CD14-positive monocyte (primary cell): ENCODE results near the gene BEST4. TPM values are rescaled to one million over a fixed set of nuclear protein-coding genes. Genes with fewer than 3 reads are reported as not detected.
"Not testable (repeated sequence)": the region's sequence is repeated elsewhere in the genome, so short reads cannot be mapped to it uniquely, and the experiment has no call there.

Experiments
- DNase-seq, 3 donors: peaks; one replicate each; pipeline ENCODE4 v3.0.0-alpha.2; 2011 to 2022
- H2AFZ ChIP-seq: 2 replicates; pipeline ENCODE4 v1.6.0; 2012; ENCODE audit warnings: mild to moderate bottlenecking, low read depth, low read length, inconsistent platforms; ENCODE audit not compliant: insufficient read depth, poor library complexity, severe bottlenecking
- H3K27ac ChIP-seq, 2 donors: 1 replicate in 1 of 2; 2 replicates in 1 of 2; pipeline ENCODE4 v1.5.1; 2012 to 2013; ENCODE audit warnings: low read length in 2 of 2, control low read depth in 1 of 2, inconsistent platforms in 1 of 2, low read depth in 1 of 2, mild to moderate bottlenecking in 1 of 2
- H3K27me3 ChIP-seq, 2 donors: one replicate each; pipeline versions ENCODE4 v1.6.0 to v1.6.1; 2011 to 2013; ENCODE audit warnings: low read length in 2 of 2; ENCODE audit not compliant: control insufficient read depth in 2 of 2, insufficient read depth in 2 of 2
- H3K36me3 ChIP-seq, 2 donors: replicated peaks in 1 of 2; 1 replicate in 1 of 2; 2 replicates in 1 of 2; pipeline versions ENCODE4 v1.5.1 to v1.6.1; 2012 to 2013; ENCODE audit warnings: low read length in 2 of 2, control low read depth in 1 of 2, inconsistent platforms in 1 of 2, mild to moderate bottlenecking in 1 of 2; ENCODE audit not compliant: insufficient read depth in 2 of 2, control insufficient read depth in 1 of 2
- H3K4me1 ChIP-seq, 2 donors: 1 replicate in 1 of 2; 2 replicates in 1 of 2; pipeline versions ENCODE4 v1.5.1 to v1.6.1; 2012 to 2013; ENCODE audit warnings: low read length in 2 of 2, control low read depth in 1 of 2, inconsistent platforms in 1 of 2, mild to moderate bottlenecking in 1 of 2, moderate library complexity in 1 of 2; ENCODE audit not compliant: insufficient read depth in 2 of 2, control insufficient read depth in 1 of 2
- H3K4me2 ChIP-seq: replicated peaks from 2 replicates; pipeline ENCODE3; 2012; ENCODE audit warnings: low read length, moderate library complexity, mild to moderate bottlenecking; ENCODE audit not compliant: poor library complexity, severe bottlenecking; ENCODE audit errors: extremely low read depth
- H3K4me3 ChIP-seq, 3 experiments: fragments of 200-600 bp in 1 of 3; sonication (generic) in 1 of 3; replicated peaks in 1 of 3; 1 replicate in 2 of 3; 2 replicates in 1 of 3; pipeline ENCODE4 v1.5.1; 2011 to 2013; ENCODE audit warnings: low read length in 3 of 3, mild to moderate bottlenecking in 3 of 3, control low read depth in 2 of 3, low read depth in 2 of 3, inconsistent platforms in 1 of 3, moderate library complexity in 1 of 3
- H3K79me2 ChIP-seq: 2 replicates; pipeline ENCODE4 v1.6.0; 2012; ENCODE audit warnings: mild to moderate bottlenecking, control low read depth, inconsistent platforms, low read length, moderate library complexity; ENCODE audit not compliant: insufficient read depth
- H3K9ac ChIP-seq: 2 replicates; pipeline ENCODE4 v1.6.0; 2017; ENCODE audit warnings: low read length, mild to moderate bottlenecking; ENCODE audit not compliant: insufficient read depth, poor library complexity, severe bottlenecking
- H3K9me3 ChIP-seq, 2 donors: replicated peaks in 1 of 2; 1 replicate in 1 of 2; 2 replicates in 1 of 2; pipeline versions ENCODE4 v1.5.1 to v1.6.1; 2012 to 2013; ENCODE audit warnings: low read length in 2 of 2, control low read depth in 1 of 2; ENCODE audit not compliant: control insufficient read depth in 1 of 2, insufficient read depth in 1 of 2
- H4K20me1 ChIP-seq: 2 replicates; pipeline ENCODE4 v1.6.0; 2012; ENCODE audit warnings: mild to moderate bottlenecking, low read length, control low read depth, moderate library complexity; ENCODE audit not compliant: insufficient read depth
- H3K27ac Mint-ChIP-seq, 7 donors: one replicate each; pipeline ENCODE4 v1.8.0; 2020; ENCODE audit warnings: mild to moderate bottlenecking in 7 of 7, mixed read lengths in 7 of 7, moderate library complexity in 6 of 7, inconsistent platforms in 2 of 7
- H3K27me3 Mint-ChIP-seq, 3 donors: one replicate each; pipeline ENCODE4 v1.8.0; 2021 to 2022; ENCODE audit warnings: low read depth in 3 of 3, mild to moderate bottlenecking in 3 of 3, mixed read lengths in 3 of 3, moderate library complexity in 3 of 3, inconsistent platforms in 1 of 3
- H3K36me3 Mint-ChIP-seq, 2 donors: one replicate each; pipeline ENCODE4 v1.8.0; 2020; ENCODE audit warnings: mixed read lengths in 2 of 2, inconsistent platforms in 1 of 2, mild to moderate bottlenecking in 1 of 2
- H3K4me1 Mint-ChIP-seq: one replicate; pipeline ENCODE4 v1.8.0; 2020; ENCODE audit warnings: mild to moderate bottlenecking, mixed read lengths
- H3K4me3 Mint-ChIP-seq, 2 donors: one replicate each; pipeline ENCODE4 v1.8.0; 2020; ENCODE audit warnings: mild to moderate bottlenecking in 2 of 2, mixed read lengths in 2 of 2, moderate library complexity in 1 of 2
- H3K9me3 Mint-ChIP-seq, 7 donors: one replicate each; pipeline ENCODE4 v1.8.0; 2020 to 2022; ENCODE audit warnings: mixed read lengths in 7 of 7, mild to moderate bottlenecking in 6 of 7, moderate library complexity in 6 of 7, inconsistent platforms in 2 of 7
- WGBS: methylation state at CpG from one replicate; pipeline ENCODE4 v1.1.5; 2013; ENCODE audit warnings: missing lambda C conversion rate; ENCODE audit not compliant: insufficient coverage; 5-methylcytosine and 5-hydroxymethylcytosine counted together
- intact Hi-C, 2 donors: fragments of 100-400 bp; cut with micrococcal nuclease; formaldehyde crosslinking; loops; one replicate each; pipeline versions ENCODE4 v1.15.0 to v1.15.1; 2023
- polyA plus RNA-seq, 3 donors: library from polyadenylated mRNA; depleted of rRNA in 1 of 3; unstranded in 2 of 3; stranded (reverse) in 1 of 3; fragments of 300-500 nt in 2 of 3; fragments of >200 nt in 1 of 3; fragmentation: Illumina TruSeq in 2 of 3; gene quantifications; 1 replicate in 2 of 3; 2 replicates in 1 of 3; pipeline ENCODE4 v1.2.3, GENCODE V29; 2012 to 2021
- TF ChIP-seq, protein P1 (sequence below): fragments of 200-600 bp; IDR thresholded peaks from one replicate; pipeline ENCODE4 v1.8.0; 2022; ENCODE audit warnings: antibody characterized with exemption, mild to moderate bottlenecking

Gene BEST4
- polyA plus RNA-seq, 3 donors = 0.19 TPM; not detected in 2

DNA sequence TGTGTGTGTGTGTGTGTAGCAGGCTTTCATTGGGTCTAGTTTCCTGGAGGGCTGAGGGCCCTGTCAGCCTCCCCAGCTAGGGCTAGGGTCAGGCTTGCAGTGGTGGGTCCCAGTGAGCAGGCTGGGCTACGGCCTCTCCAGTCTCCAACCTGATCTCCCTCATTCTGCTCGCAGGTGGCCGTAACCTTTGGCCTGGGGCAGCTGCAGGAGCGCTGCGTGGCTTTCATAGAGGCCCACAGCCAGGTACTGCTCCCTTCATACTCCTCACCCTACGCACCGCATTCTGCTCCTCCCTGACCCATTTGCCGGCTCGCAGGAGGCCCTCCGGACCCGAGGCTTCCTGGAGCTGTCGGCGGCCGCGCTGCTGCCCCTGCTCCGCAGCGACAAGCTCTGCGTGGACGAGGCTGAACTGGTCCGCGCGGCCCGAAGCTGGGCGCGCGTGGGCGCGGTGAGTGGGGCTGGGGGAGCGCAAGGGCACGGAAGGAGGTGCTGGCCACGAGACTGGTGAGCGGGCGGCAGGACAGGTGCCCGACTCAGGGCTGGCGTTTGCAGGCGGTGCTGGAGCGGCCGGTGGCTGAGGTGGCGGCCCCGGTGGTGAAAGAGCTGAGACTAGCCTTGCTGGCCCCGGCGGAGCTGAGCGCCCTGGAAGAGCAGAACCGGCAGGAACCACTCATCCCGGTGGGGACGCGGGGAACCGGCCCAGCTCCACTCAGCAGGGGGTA is 25.0 kb upstream of the BEST4 start:
- H3K9me3 Mint-ChIP-seq = no peaks in the 10 kb centered on the region
- peaks cover 0 to 1% (median 0%) of the 10 kb centered on the region in 3 donors for H3K27me3 Mint-ChIP-seq
- WGBS = 76% methylated on average over 48 of the region's 48 CpGs
- H3K4me3 ChIP-seq = peak overlapping the region; percentile 44 to 74 (median 52)
- no peaks in the 10 kb centered on the region for H3K27me3 ChIP-seq
- intact Hi-C loops = no loop called here
- TF ChIP-seq, protein P1, sequence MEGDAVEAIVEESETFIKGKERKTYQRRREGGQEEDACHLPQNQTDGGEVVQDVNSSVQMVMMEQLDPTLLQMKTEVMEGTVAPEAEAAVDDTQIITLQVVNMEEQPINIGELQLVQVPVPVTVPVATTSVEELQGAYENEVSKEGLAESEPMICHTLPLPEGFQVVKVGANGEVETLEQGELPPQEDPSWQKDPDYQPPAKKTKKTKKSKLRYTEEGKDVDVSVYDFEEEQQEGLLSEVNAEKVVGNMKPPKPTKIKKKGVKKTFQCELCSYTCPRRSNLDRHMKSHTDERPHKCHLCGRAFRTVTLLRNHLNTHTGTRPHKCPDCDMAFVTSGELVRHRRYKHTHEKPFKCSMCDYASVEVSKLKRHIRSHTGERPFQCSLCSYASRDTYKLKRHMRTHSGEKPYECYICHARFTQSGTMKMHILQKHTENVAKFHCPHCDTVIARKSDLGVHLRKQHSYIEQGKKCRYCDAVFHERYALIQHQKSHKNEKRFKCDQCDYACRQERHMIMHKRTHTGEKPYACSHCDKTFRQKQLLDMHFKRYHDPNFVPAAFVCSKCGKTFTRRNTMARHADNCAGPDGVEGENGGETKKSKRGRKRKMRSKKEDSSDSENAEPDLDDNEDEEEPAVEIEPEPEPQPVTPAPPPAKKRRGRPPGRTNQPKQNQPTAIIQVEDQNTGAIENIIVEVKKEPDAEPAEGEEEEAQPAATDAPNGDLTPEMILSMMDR = no peak
- peaks cover 69 to 75% of the 10 kb centered on the region in 2 donors for H3K4me1 ChIP-seq
- H2AFZ ChIP-seq = peak overlapping the region; percentile 61
- H3K27ac Mint-ChIP-seq = peak overlapping the region in 4 of 7 donors; percentile 46 to 100 (median 86)
- H3K36me3 Mint-ChIP-seq = peaks cover 12 to 17% of the 10 kb centered on the region in 2 donors
- no peaks in the 10 kb centered on the region for H4K20me1 ChIP-seq
- no peaks in the 10 kb centered on the region for H3K9me3 ChIP-seq
- H3K4me1 Mint-ChIP-seq = peaks cover 79% of the 10 kb centered on the region
- H3K4me2 ChIP-seq = peak overlapping the region; percentile 77
- H3K27ac ChIP-seq = peak overlapping the region in 1 of 2 donors; percentile 85
- peak in 1 of 3 donors; percentile 13 for DNase-seq
- peak overlapping the region; percentile 63 to 82 for H3K4me3 Mint-ChIP-seq
- H3K9ac ChIP-seq = peak overlapping the region; percentile 66
- H3K79me2 ChIP-seq = no peaks in the 10 kb centered on the region
- H3K36me3 ChIP-seq = no peaks in the 10 kb centered on the region

DNA sequence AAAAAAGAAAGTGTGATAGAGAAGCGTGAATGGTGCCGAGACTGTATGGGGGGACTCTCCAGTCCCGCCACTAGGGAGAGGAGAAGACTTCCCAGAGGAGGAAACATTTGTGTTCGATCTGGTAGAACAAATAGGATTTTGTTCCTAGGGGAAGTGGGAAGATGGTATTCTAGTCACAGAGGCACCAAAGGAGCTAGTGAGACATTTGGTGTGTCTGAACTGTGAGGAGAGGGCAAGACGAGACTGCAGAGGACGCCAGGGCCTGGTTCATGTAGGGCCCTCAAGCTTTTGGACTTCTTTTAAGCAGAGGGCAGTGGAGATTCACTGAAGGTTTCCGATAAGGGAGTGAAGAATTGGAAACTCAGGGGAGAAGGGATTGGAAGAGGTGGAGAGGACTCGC is 23.3 kb upstream of the BEST4 start:
- Mint-ChIP-seq H3K36me3 (peaks cover 19 to 24% of the 10 kb centered on the region in 2 donors), H3K27me3 (peaks cover 0 to 3% (median 1%) of the 10 kb centered on the region in 3 donors), H3K9me3 (no peaks in the 10 kb centered on the region), H3K4me3 (no peak overlapping the region), H3K4me1 (peaks cover 87% of the 10 kb centered on the region), H3K27ac (peak overlapping the region; percentile 70 to 100 (median 100))
- TF ChIP-seq, protein P1 = no peak
- 86% methylated on average over 8 of the region's 8 CpGs for WGBS
- no peaks in the 10 kb centered on the region for H4K20me1 ChIP-seq
- DNase-seq = no peak
- no peak overlapping the region for H3K4me3 ChIP-seq
- H3K4me2 ChIP-seq = no peak overlapping the region
- intact Hi-C loops = no loop called here
- H2AFZ ChIP-seq = no peak overlapping the region
- no peaks in the 10 kb centered on the region for H3K79me2 ChIP-seq
- no peaks in the 10 kb centered on the region for H3K27me3 ChIP-seq
- H3K36me3 ChIP-seq = peaks cover 0 to 4% of the 10 kb centered on the region in 2 donors
- peak overlapping the region in 1 of 2 donors; percentile 99 for H3K27ac ChIP-seq
- H3K9ac ChIP-seq = no peak overlapping the region
- no peaks in the 10 kb centered on the region for H3K9me3 ChIP-seq
- H3K4me1 ChIP-seq = peaks cover 84 to 88% of the 10 kb centered on the region in 2 donors

DNA sequence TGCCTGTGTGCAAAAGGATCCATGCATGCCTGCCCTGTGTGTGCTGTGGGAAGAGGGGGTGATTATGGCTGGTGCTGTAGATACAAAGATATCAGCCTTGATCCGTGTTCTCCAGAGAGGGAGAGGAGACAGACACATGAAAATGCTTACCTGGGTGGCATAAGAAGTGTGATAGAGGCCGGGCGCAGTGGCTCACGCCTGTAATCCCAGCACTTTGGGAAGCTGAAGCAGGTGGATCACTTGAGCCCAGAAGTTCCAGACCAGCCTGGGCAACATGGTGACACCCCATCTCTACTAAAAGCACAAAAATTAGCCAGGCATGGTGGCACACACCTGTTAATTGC is 22.8 kb upstream of the BEST4 start:
- H2AFZ ChIP-seq, intact Hi-C loops, H3K27me3 ChIP-seq, H3K9me3 ChIP-seq, DNase-seq, H3K27me3 Mint-ChIP-seq, H3K9me3 Mint-ChIP-seq, H3K36me3 ChIP-seq, H4K20me1 ChIP-seq, H3K79me2 ChIP-seq: not testable (repeated sequence)
- Histone ChIP-seq H3K4me2 (peak overlapping the region; percentile 25), H3K9ac (peak overlapping the region; percentile 83), H3K4me3 (peak overlapping the region in 1 of 3 experiments; percentile 29), H3K4me1 (peaks cover 88 to 93% of the 10 kb centered on the region in 2 donors), H3K27ac (peak overlapping the region; percentile 99 to 100)
- Mint-ChIP-seq H3K4me3 (peak overlapping the region in 1 of 2 donors; percentile 57), H3K36me3 (peaks cover 21 to 24% of the 10 kb centered on the region in 2 donors), H3K27ac (peak overlapping the region; percentile 100), H3K4me1 (peaks cover 85% of the 10 kb centered on the region)
- WGBS = 60% methylated on average over 1 of the region's 4 CpGs
